PC-9 (cell line): ENCODE results near the gene KIF14.

ENCODE experiments used
- CTCF ChIP-seq: fragments of 200-600 bp; sonication (generic); conservative IDR thresholded peaks from 2 replicates; pipeline ENCODE4 v1.6.1; 2017; ENCODE audit warnings: mixed run types, antibody characterized with exemption, mild to moderate bottlenecking, moderate library complexity
- EZH2 ChIP-seq: fragments of 200-600 bp; sonication (generic); IDR thresholded peaks from 2 replicates; pipeline ENCODE4 v1.8.0; 2017; ENCODE audit warnings: antibody characterized with exemption, low read depth

- TF ChIP-seq CTCF, result peak; percentile 96
- TF ChIP-seq EZH2, result no peak
These were observed 110.3 kb downstream of the KIF14 start for GRCh38 chr1:200510228-200510623.
